Esophagus squamous epithelium (tissue), 4 donors: ENCODE results near the gene TMEM38B.
"Not testable (repeated sequence)": the region's sequence is repeated elsewhere in the genome, so short reads cannot be mapped to it uniquely, and the experiment has no call there.

ENCODE experiments used
- CTCF ChIP-seq, 6 experiments: fragments of 450-650 bp in 4 of 6; fragments of 200-600 bp in 2 of 6; sonication (generic) in 2 of 6; IDR thresholded peaks; one replicate each; pipeline ENCODE4 v1.5.1; 2016 to 2019; ENCODE audit warnings: antibody characterized with exemption in 6 of 6, mild to moderate bottlenecking in 4 of 6, moderate library complexity in 4 of 6
- POLR2A ChIP-seq, 4 donors: fragments of 450-650 bp; IDR thresholded peaks; one replicate each; pipeline ENCODE4 v1.6.1; 2017; ENCODE audit warnings: antibody characterized with exemption in 4 of 4, mild to moderate bottlenecking in 4 of 4, moderate library complexity in 3 of 4

DNA sequence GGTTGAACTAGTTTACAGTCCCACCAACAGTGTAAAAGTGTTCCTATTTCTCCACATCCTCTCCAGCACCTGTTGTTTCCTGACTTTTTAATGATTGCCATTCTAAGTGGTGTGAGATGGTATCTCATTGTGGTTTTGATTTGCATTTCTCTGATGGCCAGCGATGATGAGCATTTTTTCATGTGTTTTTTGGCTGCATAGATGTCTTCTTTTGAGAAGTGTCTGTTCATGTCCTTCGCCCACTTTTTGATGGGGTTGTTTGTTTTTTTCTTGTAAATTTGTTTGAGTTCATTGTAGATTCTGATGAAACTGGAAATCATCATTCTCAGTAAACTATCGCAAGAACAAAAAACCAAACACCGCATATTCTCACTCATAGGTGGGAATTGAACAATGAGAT lies 9.3 kb downstream of the TMEM38B start:
- TF ChIP-seq POLR2A, CTCF (IDR thresholded peaks at IDR 0.05): not testable (repeated sequence)
